DND-41 (cell line): ENCODE data around the gene ANKFN1.

ENCODE experiments used
- ATAC-seq: fragments of 200-7000 bp; cut with Tn5 transposase; 3 replicates; pipeline ENCODE4 v1.9.1; 2021; ENCODE audit warnings: low read depth; ENCODE audit not compliant: insufficient read depth
- DNase-seq: peaks from one replicate; pipeline ENCODE4 v3.0.0-alpha.2; 2020
- H2AFZ ChIP-seq: 2 replicates; pipeline ENCODE4 v1.6.0; 2012; ENCODE audit warnings: low read depth, low read length
- H3K27ac ChIP-seq: 2 replicates; pipeline ENCODE4 v1.5.1; 2012; ENCODE audit warnings: low read length, inconsistent platforms
- H3K27me3 ChIP-seq: fragments of 200-600 bp; sonication (generic); 2 replicates; pipeline ENCODE4 v1.6.0; 2012; ENCODE audit warnings: low read length, mild to moderate bottlenecking, inconsistent platforms; ENCODE audit not compliant: insufficient read depth, poor library complexity
- H3K36me3 ChIP-seq: 2 replicates; pipeline ENCODE4 v1.5.1; 2012; ENCODE audit warnings: low read length, inconsistent platforms; ENCODE audit not compliant: insufficient read depth
- H3K4me1 ChIP-seq: 2 replicates; pipeline ENCODE4 v1.5.1; 2012; ENCODE audit warnings: mild to moderate bottlenecking, low read length; ENCODE audit not compliant: insufficient read depth
- H3K4me2 ChIP-seq: 2 replicates; pipeline ENCODE4 v1.6.0; 2012; ENCODE audit warnings: mild to moderate bottlenecking, moderate library complexity, low read length, inconsistent platforms; ENCODE audit not compliant: insufficient read depth
- H3K4me3 ChIP-seq, 2 experiments: fragments of 200-600 bp in 1 of 2; shearing (Covaris generic) in 1 of 2; 2 replicates each; pipeline ENCODE4 v1.5.1; 2012 to 2016; ENCODE audit warnings: inconsistent platforms in 2 of 2, low read length in 2 of 2, mild to moderate bottlenecking in 2 of 2, low read depth in 1 of 2, moderate library complexity in 1 of 2
- H3K79me2 ChIP-seq: 2 replicates; pipeline ENCODE4 v1.6.0; 2012; ENCODE audit warnings: low read length, inconsistent platforms; ENCODE audit not compliant: insufficient read depth
- H3K9ac ChIP-seq: 2 replicates; pipeline ENCODE4 v1.6.0; 2012; ENCODE audit warnings: low read depth, mild to moderate bottlenecking, inconsistent platforms, low read length, moderate library complexity
- H3K9me3 ChIP-seq: 2 replicates; pipeline ENCODE4 v1.5.1; 2012; ENCODE audit warnings: low read length, moderate library complexity, mild to moderate bottlenecking, inconsistent platforms; ENCODE audit not compliant: insufficient read depth, severe bottlenecking
- H4K20me1 ChIP-seq: 2 replicates; pipeline ENCODE4 v1.6.0; 2012; ENCODE audit warnings: low read length; ENCODE audit not compliant: insufficient read depth
- EZH2 ChIP-seq: IDR thresholded peaks from 3 replicates; pipeline ENCODE4 v1.6.1; 2012; ENCODE audit warnings: borderline replicate concordance, low read depth, mild to moderate bottlenecking, moderate library complexity, low read length, inconsistent platforms; ENCODE audit not compliant: severe bottlenecking
- TF ChIP-seq, protein P1 (sequence below): IDR thresholded peaks from 2 replicates; pipeline ENCODE4 v1.5.1; 2012; ENCODE audit warnings: borderline replicate concordance, low read length, moderate library complexity, mild to moderate bottlenecking; ENCODE audit not compliant: poor library complexity, severe bottlenecking; ENCODE audit errors: extremely low read depth

The ANKFN1 gene

DNA sequence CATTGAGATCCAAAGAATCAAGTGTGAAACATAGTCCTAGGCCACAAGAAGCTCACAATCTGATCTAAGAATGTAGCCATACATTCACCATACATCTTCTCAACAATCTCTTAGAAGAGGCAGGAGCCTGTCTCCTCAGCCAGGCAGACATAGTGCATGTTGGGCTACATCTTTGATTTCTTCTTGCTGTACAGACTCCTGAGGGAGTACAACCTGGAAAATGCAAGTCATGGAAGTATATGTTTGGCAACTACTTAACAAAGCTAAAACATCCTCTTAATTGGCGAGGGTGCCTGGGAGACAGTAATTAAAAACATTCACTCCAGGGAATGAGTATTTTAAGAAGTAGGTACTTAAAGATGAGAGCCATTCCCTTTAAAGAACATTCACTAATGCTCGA, 361.0 kb downstream of the ANKFN1 start:
- DNase-seq (no peak), ATAC-seq (no peak)
- no peak overlapping the region for H3K4me2 ChIP-seq
- H3K4me3 ChIP-seq = no peak overlapping the region
- H4K20me1 ChIP-seq = no peaks in the 10 kb centered on the region
- H3K27ac ChIP-seq = no peak overlapping the region
- no peak overlapping the region for H3K9ac ChIP-seq
- no peaks in the 10 kb centered on the region for H3K79me2 ChIP-seq
- H3K9me3 ChIP-seq = no peaks in the 10 kb centered on the region
- no peaks in the 10 kb centered on the region for H3K4me1 ChIP-seq
- no peak overlapping the region for H2AFZ ChIP-seq
- no peaks in the 10 kb centered on the region for H3K27me3 ChIP-seq
- TF ChIP-seq EZH2 = no peak
- TF ChIP-seq, protein P1, sequence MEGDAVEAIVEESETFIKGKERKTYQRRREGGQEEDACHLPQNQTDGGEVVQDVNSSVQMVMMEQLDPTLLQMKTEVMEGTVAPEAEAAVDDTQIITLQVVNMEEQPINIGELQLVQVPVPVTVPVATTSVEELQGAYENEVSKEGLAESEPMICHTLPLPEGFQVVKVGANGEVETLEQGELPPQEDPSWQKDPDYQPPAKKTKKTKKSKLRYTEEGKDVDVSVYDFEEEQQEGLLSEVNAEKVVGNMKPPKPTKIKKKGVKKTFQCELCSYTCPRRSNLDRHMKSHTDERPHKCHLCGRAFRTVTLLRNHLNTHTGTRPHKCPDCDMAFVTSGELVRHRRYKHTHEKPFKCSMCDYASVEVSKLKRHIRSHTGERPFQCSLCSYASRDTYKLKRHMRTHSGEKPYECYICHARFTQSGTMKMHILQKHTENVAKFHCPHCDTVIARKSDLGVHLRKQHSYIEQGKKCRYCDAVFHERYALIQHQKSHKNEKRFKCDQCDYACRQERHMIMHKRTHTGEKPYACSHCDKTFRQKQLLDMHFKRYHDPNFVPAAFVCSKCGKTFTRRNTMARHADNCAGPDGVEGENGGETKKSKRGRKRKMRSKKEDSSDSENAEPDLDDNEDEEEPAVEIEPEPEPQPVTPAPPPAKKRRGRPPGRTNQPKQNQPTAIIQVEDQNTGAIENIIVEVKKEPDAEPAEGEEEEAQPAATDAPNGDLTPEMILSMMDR = no peak
- H3K36me3 ChIP-seq = no peaks in the 10 kb centered on the region

DNA sequence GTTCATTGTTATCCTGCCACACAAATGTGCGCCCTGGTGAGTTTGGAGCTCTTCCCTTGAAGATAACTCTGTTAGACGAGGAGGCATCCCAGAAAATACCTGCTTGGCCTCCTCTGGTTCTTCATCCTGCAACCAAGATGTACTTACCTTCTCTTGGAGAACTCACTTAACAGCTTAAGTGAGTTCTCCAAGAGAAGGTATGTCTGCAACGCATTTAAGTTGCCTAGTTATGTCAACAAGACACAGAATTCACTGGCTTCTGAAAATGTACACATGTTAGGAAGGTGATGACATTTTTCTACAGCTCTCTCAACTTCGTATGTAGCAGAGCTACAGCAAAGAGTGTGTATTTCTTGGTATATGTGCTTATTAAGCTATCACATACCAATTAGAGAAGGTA, 361.6 kb downstream of the ANKFN1 start:
- DNase-seq (no peak), ATAC-seq (no peak)
- Histone ChIP-seq H3K27me3 (no peaks in the 10 kb centered on the region), H3K4me2 (no peak overlapping the region), H3K4me1 (no peaks in the 10 kb centered on the region), H3K79me2 (no peaks in the 10 kb centered on the region), H3K36me3 (no peaks in the 10 kb centered on the region), H4K20me1 (no peaks in the 10 kb centered on the region), H3K4me3 (no peak overlapping the region), H3K9me3 (no peaks in the 10 kb centered on the region), H3K27ac (no peak overlapping the region), H2AFZ (no peak overlapping the region), H3K9ac (no peak overlapping the region)
- TF ChIP-seq EZH2 = no peak
- TF ChIP-seq, protein P1 = no peak

DNA sequence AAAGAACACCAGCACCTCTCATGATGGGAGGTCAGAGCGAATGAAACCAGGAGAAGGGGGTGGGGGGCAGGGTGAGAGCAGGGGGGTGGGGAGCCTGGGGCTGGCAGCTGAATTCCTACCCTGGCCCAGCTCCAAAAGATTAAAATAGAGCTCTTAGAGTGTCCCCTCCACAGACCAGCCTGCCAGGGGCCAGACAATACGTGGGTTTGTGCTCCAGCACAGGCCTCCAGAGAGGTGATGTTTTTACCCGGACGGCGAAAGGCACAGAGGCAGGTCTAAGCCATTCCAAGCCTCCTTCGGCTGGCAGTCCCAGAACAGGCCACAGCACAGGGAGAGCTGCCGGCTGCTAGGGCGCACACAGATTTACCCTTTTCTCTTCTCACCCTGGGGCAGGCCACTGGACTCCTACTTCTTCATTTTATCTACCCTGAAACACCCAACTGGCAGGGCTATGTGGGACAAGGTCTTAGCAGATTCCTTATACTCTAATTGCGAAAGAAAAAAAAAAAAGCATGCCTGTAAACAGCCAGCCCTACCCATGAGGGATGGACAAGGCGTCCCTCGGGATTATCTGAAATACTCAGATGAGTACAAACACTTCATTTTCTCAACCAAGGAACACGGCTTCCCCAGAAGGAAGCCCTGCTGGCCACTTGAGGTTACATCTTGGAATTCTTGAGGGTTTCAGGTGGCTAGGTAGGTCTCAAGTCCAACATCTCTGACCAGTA, 368.3 kb downstream of the ANKFN1 start:
- Histone ChIP-seq H3K36me3 (no peaks in the 10 kb centered on the region), H3K4me2 (no peak overlapping the region), H2AFZ (no peak overlapping the region), H3K9me3 (no peaks in the 10 kb centered on the region), H3K27ac (no peak overlapping the region), H4K20me1 (no peaks in the 10 kb centered on the region), H3K4me3 (no peak overlapping the region), H3K4me1 (no peaks in the 10 kb centered on the region), H3K79me2 (no peaks in the 10 kb centered on the region), H3K27me3 (no peaks in the 10 kb centered on the region), H3K9ac (no peak overlapping the region)
- TF ChIP-seq, protein P1 = no peak
- no peak for TF ChIP-seq EZH2
- ATAC-seq (no peak), DNase-seq (no peak)

DNA sequence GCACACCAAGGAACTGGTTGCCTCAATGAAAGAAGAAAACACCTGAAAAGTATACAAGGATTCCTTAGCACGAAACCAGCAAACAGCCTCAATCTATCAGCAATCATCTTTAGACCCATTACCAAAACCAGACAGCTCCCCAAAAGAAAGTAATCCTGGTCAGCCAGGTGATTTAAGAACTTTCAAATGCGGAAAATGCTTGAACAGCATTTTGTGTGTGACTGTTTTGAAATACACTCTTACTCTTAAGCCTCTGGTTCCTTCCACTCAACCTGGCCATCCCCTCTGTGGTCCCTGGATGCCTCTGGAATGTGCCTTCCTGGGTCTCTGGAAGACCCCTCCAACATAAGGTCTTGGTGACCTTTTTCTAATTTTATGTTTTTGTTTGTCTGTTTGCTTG, 369.8 kb downstream of the ANKFN1 start:
- no peaks in the 10 kb centered on the region for H3K9me3 ChIP-seq
- H3K36me3 ChIP-seq = no peaks in the 10 kb centered on the region
- H3K4me3 ChIP-seq = no peak overlapping the region
- H3K27ac ChIP-seq = no peak overlapping the region
- H3K4me1 ChIP-seq = no peaks in the 10 kb centered on the region
- H3K9ac ChIP-seq = no peak overlapping the region
- no peak overlapping the region for H3K4me2 ChIP-seq
- H2AFZ ChIP-seq = no peak overlapping the region
- no peaks in the 10 kb centered on the region for H3K27me3 ChIP-seq
- ATAC-seq (no peak), DNase-seq (no peak)
- no peaks in the 10 kb centered on the region for H3K79me2 ChIP-seq
- no peaks in the 10 kb centered on the region for H4K20me1 ChIP-seq
- TF ChIP-seq, protein P1 = no peak
- TF ChIP-seq EZH2 = no peak
